IMR-90 (cell line): ENCODE results near the gene SYCN. TPM values are rescaled to one million over a fixed set of nuclear protein-coding genes. Genes with fewer than 3 reads are reported as not detected.

Source experiments
- ATAC-seq: fragments of 200-7000 bp; cut with Tn5 transposase; 2 replicates; pipeline ENCODE4 v1.9.1; 2020; ENCODE audit warnings: low read depth, mild to moderate bottlenecking, moderate library complexity
- BruUV-seq: library from RNA; stranded (reverse); fragments of 400-500 nt; replicated peaks from 2 replicates; lab custom pipeline; 2021; lab: Mats Ljungman, UMichigan
- CTCF ChIA-PET: fragments of 300-600 bp; formaldehyde crosslinking; extraction: SDS; loops from one replicate; lab custom pipeline; 2021; ENCODE audit warnings: antibody characterized with exemption; lab: Yijun Ruan, JAX
- POLR2A ChIA-PET: fragments of 300-600 bp; sonication (Branson Sonifier 250); formaldehyde crosslinking; loops from one replicate; lab custom pipeline; 2022; ENCODE audit warnings: antibody characterized with exemption; ENCODE audit not compliant: unreplicated experiment; lab: Charles Lee
- DNase-seq: peaks from one replicate; pipeline ENCODE4 v3.0.0; 2013
- H2AFZ ChIP-seq: replicated peaks from 2 replicates; pipeline ENCODE3; 2013; ENCODE audit warnings: low read length, mild to moderate bottlenecking; ENCODE audit not compliant: poor library complexity
- H2AK5ac ChIP-seq: 2 replicates; pipeline ENCODE4 v1.6.1; 2013; ENCODE audit warnings: low read depth, low read length, inconsistent platforms
- H2AK9ac ChIP-seq: replicated peaks from 2 replicates; pipeline ENCODE3; 2013; ENCODE audit warnings: mild to moderate bottlenecking, low read depth, low read length, moderate library complexity; ENCODE audit not compliant: poor library complexity
- H2BK120ac ChIP-seq: 2 replicates; pipeline ENCODE4 v1.6.1; 2013; ENCODE audit warnings: low read depth, low read length, inconsistent platforms
- H2BK15ac ChIP-seq: 3 replicates; pipeline ENCODE4 v1.6.1; 2013; ENCODE audit warnings: low read depth, low read length, inconsistent platforms
- H2BK20ac ChIP-seq: 2 replicates; pipeline ENCODE4 v1.6.1; 2013; ENCODE audit warnings: low read depth, mild to moderate bottlenecking, inconsistent platforms, low read length, moderate library complexity
- H2BK5ac ChIP-seq: 2 replicates; pipeline ENCODE4 v1.6.1; 2013; ENCODE audit warnings: mild to moderate bottlenecking, low read depth, low read length, inconsistent platforms; ENCODE audit not compliant: poor library complexity, severe bottlenecking
- H3K14ac ChIP-seq: replicated peaks from 2 replicates; pipeline ENCODE4 v1.6.1; 2013; ENCODE audit warnings: low read depth, low read length, inconsistent platforms
- H3K18ac ChIP-seq: 2 replicates; pipeline ENCODE4 v1.6.1; 2013; ENCODE audit warnings: low read depth, low read length, control low read depth
- H3K23ac ChIP-seq: 2 replicates; pipeline ENCODE4 v1.6.1; 2013; ENCODE audit warnings: low read depth, low read length, inconsistent platforms
- H3K27ac ChIP-seq: 2 replicates; pipeline ENCODE4 v1.5.1; 2013; ENCODE audit warnings: mild to moderate bottlenecking, control low read depth, low read length; ENCODE audit not compliant: insufficient read depth
- H3K27me3 ChIP-seq: 2 replicates; pipeline ENCODE4 v1.6.1; 2013; ENCODE audit warnings: low read length; ENCODE audit not compliant: control insufficient read depth, insufficient read depth
- H3K36me3 ChIP-seq: 2 replicates; pipeline ENCODE4 v1.6.1; 2013; ENCODE audit warnings: low read length, mixed read lengths; ENCODE audit not compliant: control insufficient read depth, insufficient read depth
- H3K4ac ChIP-seq: 2 replicates; pipeline ENCODE4 v1.6.1; 2013; ENCODE audit warnings: low read depth, low read length, inconsistent platforms
- H3K4me1 ChIP-seq: 2 replicates; pipeline ENCODE4 v1.6.1; 2013; ENCODE audit warnings: low read length, mixed read lengths; ENCODE audit not compliant: control insufficient read depth, insufficient read depth
- H3K4me2 ChIP-seq: 2 replicates; pipeline ENCODE4 v1.6.1; 2013; ENCODE audit warnings: low read depth, mild to moderate bottlenecking, control low read depth, low read length, moderate library complexity
- H3K4me3 ChIP-seq: 2 replicates; pipeline ENCODE4 v1.5.1; 2013; ENCODE audit warnings: low read depth, mild to moderate bottlenecking, control low read depth, low read length, moderate library complexity; ENCODE audit not compliant: insufficient read depth
- H3K56ac ChIP-seq: 2 replicates; pipeline ENCODE4 v1.6.1; 2013; ENCODE audit warnings: low read length, inconsistent platforms; ENCODE audit not compliant: insufficient read depth; ENCODE audit errors: extremely low read depth
- H3K79me1 ChIP-seq, 2 experiments: 2 replicates each; pipeline ENCODE4 v1.6.1; 2013; ENCODE audit warnings: low read length in 2 of 2, inconsistent platforms in 1 of 2, low read depth in 1 of 2
- H3K9ac ChIP-seq: 2 replicates; pipeline ENCODE4 v1.6.1; 2013; ENCODE audit warnings: low read depth, low read length, control low read depth
- H3K9me1 ChIP-seq: 2 replicates; pipeline ENCODE4 v1.6.1; 2013; ENCODE audit warnings: low read length, inconsistent platforms; ENCODE audit not compliant: insufficient read depth
- H3K9me3 ChIP-seq: 2 replicates; pipeline ENCODE4 v1.6.1; 2013; ENCODE audit warnings: low read length; ENCODE audit not compliant: control insufficient read depth, insufficient read depth
- H4K20me1 ChIP-seq: 2 replicates; pipeline ENCODE4 v1.6.1; 2013; ENCODE audit warnings: low read length, inconsistent platforms; ENCODE audit not compliant: insufficient read depth
- H4K5ac ChIP-seq: 2 replicates; pipeline ENCODE4 v1.6.1; 2013; ENCODE audit warnings: mild to moderate bottlenecking, low read depth, low read length, control low read depth
- H4K8ac ChIP-seq, 2 experiments: 2 replicates each; pipeline ENCODE4 v1.6.1; 2013; ENCODE audit warnings: low read depth in 2 of 2, low read length in 2 of 2, control low read depth in 1 of 2, inconsistent platforms in 1 of 2
- H4K91ac ChIP-seq: 2 replicates; pipeline ENCODE4 v1.6.1; 2013; ENCODE audit warnings: low read depth, low read length, inconsistent platforms; ENCODE audit not compliant: insufficient read depth
- MAFK ChIP-seq: IDR thresholded peaks from 2 replicates; pipeline ENCODE4 v1.6.1; 2012; ENCODE audit warnings: low read depth, low read length, improper control_type of control experiment
- MAZ ChIP-seq: IDR thresholded peaks from 2 replicates; pipeline ENCODE4 v1.6.1; 2012; ENCODE audit warnings: low read depth, mild to moderate bottlenecking, low read length, improper control_type of control experiment, moderate library complexity, borderline replicate concordance
- NFE2L2 ChIP-seq: fragments of 150-350 bp; IDR thresholded peaks from 2 replicates; pipeline ENCODE4 v1.6.1; 2016; ENCODE audit warnings: low read depth, mild to moderate bottlenecking, low read length
- RCOR1 ChIP-seq: IDR thresholded peaks from 2 replicates; pipeline ENCODE4 v1.6.1; 2012; ENCODE audit warnings: mild to moderate bottlenecking, low read length, improper control_type of control experiment; ENCODE audit not compliant: insufficient replicate concordance
- RFX5 ChIP-seq: IDR thresholded peaks from 2 replicates; pipeline ENCODE4 v1.8.0; 2012; ENCODE audit warnings: low read depth, mild to moderate bottlenecking, low read length, moderate library complexity
- SMC3 ChIP-seq: fragments of 150-350 bp; IDR thresholded peaks from 2 replicates; pipeline ENCODE4 v1.6.1; 2016; ENCODE audit warnings: low read depth, mild to moderate bottlenecking, antibody characterized with exemption, low read length, moderate library complexity
- WGBS, 2 experiments: methylation state at CpG; one replicate each; pipeline versions ENCODE4 v1.1.5 to v1.1.7; 2013; ENCODE audit warnings: missing lambda C conversion rate in 2 of 2; ENCODE audit not compliant: insufficient read length in 1 of 2; ENCODE audit errors: extremely low coverage in 2 of 2; 5-methylcytosine and 5-hydroxymethylcytosine counted together
- dilution Hi-C: fragments of 300-500 bp; cut with HindIII; formaldehyde crosslinking; loops from one replicate; pipeline ENCODE4 v1.14.3; 2018; ENCODE audit warnings: low sequenced_read_pairs; ENCODE audit not compliant: unreplicated experiment
- in situ Hi-C: fragments of 300-500 bp; cut with MboI; formaldehyde crosslinking; loops from 3 replicates; pipeline ENCODE4 v1.14.3; 2019; ENCODE audit warnings: low sequenced_read_pairs, inconsistent platforms, mixed read lengths
- intact Hi-C: fragments of 100-400 bp; cut with micrococcal nuclease; formaldehyde crosslinking; loops from 2 replicates; pipeline ENCODE4 v1.10.0; 2022
- polyA plus RNA-seq, 3 experiments: library from polyadenylated mRNA; depleted of rRNA; stranded (reverse); fragments of >200 nt; gene quantifications; 2 replicates each; pipeline ENCODE4 v1.2.3, GENCODE V29; 2012; ENCODE audit warnings: low replicate concordance in 1 of 3
- total RNA-seq: library from RNA; depleted of rRNA; stranded (reverse); fragments of >200 nt; gene quantifications from 2 replicates; pipeline ENCODE4 v1.2.3, GENCODE V29; 2012
- TF ChIP-seq, protein P1 (sequence below): fragments of 150-350 bp; IDR thresholded peaks from 2 replicates; pipeline ENCODE4 v1.6.1; 2016; ENCODE audit warnings: low read depth, mild to moderate bottlenecking, low read length, moderate library complexity, borderline replicate concordance
- TF ChIP-seq, protein P2 (sequence below): conservative IDR thresholded peaks from 2 replicates; pipeline ENCODE4 v1.5.1; 2012; ENCODE audit warnings: mild to moderate bottlenecking, low read depth, low read length, improper control_type of control experiment

Gene SYCN
- total and polyA plus RNA-seq, 2 of the 4 experiments (the other 2 are of a cell fraction): not detected

DNA sequence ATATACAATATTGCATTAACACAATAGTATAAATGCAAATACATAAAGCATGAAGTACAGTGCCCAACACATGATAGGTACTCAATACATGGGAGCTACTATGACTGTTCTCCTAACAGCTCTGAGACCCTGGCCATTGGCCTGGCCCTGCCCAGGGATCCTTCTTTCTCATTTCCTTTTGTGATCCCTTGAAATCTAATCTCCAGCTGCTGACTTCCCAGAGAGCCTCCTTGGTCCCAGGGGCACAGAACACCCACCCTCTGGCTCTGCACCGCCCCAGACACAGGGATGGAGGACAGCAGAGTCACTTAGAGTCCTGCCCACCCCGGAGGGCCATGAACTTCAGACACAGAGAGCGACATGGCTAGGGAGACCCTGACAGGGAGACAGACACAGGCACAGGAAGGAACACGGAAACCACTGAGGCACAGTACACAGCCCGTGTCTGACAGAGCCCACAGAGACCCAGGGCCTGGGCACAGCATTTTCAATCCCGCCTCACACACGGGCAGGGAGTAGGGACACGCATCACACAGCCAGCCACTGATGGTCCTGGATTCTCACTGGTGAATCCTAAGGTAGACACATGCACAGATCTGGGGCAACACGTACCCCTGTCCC, 4.2 kb upstream of the SYCN start:
- dilution Hi-C loops: no loop called here
- CTCF ChIA-PET: interaction anchor here (0.5 kb wide), 1 partner anchor 141 kb away, joined by 3 read pairs; no protein-coding TSS in a partner anchor
- no peak for DNase-seq

More for the DNA sequence above, 4.2 kb upstream of the SYCN start:
- 51% methylated on average over 5 of the region's 9 CpGs; no CpG with 5 or more reads in 1 of the 2 experiments for WGBS, 2 experiments
- Histone ChIP-seq H3K27me3 (peaks cover 33% of the 10 kb centered on the region), H2BK120ac (no peak overlapping the region), H3K4ac (no peak overlapping the region), H3K9ac (no peak overlapping the region), H3K79me1 (no peaks in the 10 kb centered on the region), H3K14ac (no peak overlapping the region), H3K4me1 (no peaks in the 10 kb centered on the region), H4K91ac (no peak overlapping the region), H3K27ac (no peak overlapping the region), H3K4me2 (no peak overlapping the region), H4K20me1 (no peaks in the 10 kb centered on the region), H2AK5ac (no peak overlapping the region), H3K56ac (no peak overlapping the region), H2BK20ac (no peak overlapping the region), H2AK9ac (no peak overlapping the region), H3K23ac (no peak overlapping the region), H4K8ac (no peak overlapping the region), H2AFZ (no peak overlapping the region), H3K9me3 (no peaks in the 10 kb centered on the region), H3K18ac (no peak overlapping the region), H2BK5ac (no peak overlapping the region), H4K5ac (no peak overlapping the region), H3K4me3 (no peak overlapping the region), H2BK15ac (no peak overlapping the region), H3K9me1 (no peaks in the 10 kb centered on the region), H3K36me3 (no peaks in the 10 kb centered on the region)
- in situ Hi-C loops: loop anchor here (25.0 kb wide), 1 partner anchor 746 kb away; no protein-coding TSS in a partner anchor
- no peak for TF ChIP-seq RFX5
- no peak for TF ChIP-seq SMC3
- no peak for TF ChIP-seq MAFK
- TF ChIP-seq MAZ: no peak
- TF ChIP-seq NFE2L2: no peak
- TF ChIP-seq, protein P1, sequence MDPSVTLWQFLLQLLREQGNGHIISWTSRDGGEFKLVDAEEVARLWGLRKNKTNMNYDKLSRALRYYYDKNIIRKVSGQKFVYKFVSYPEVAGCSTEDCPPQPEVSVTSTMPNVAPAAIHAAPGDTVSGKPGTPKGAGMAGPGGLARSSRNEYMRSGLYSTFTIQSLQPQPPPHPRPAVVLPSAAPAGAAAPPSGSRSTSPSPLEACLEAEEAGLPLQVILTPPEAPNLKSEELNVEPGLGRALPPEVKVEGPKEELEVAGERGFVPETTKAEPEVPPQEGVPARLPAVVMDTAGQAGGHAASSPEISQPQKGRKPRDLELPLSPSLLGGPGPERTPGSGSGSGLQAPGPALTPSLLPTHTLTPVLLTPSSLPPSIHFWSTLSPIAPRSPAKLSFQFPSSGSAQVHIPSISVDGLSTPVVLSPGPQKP: no peak
- TF ChIP-seq RCOR1: no peak
- TF ChIP-seq, protein P2, sequence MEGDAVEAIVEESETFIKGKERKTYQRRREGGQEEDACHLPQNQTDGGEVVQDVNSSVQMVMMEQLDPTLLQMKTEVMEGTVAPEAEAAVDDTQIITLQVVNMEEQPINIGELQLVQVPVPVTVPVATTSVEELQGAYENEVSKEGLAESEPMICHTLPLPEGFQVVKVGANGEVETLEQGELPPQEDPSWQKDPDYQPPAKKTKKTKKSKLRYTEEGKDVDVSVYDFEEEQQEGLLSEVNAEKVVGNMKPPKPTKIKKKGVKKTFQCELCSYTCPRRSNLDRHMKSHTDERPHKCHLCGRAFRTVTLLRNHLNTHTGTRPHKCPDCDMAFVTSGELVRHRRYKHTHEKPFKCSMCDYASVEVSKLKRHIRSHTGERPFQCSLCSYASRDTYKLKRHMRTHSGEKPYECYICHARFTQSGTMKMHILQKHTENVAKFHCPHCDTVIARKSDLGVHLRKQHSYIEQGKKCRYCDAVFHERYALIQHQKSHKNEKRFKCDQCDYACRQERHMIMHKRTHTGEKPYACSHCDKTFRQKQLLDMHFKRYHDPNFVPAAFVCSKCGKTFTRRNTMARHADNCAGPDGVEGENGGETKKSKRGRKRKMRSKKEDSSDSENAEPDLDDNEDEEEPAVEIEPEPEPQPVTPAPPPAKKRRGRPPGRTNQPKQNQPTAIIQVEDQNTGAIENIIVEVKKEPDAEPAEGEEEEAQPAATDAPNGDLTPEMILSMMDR: no peak
- ATAC-seq: no peak
- POLR2A ChIA-PET: no interaction called here
- no TSS peak for BruUV-seq
- intact Hi-C loops: no loop called here
